Measurements from ENCODE around the gene HSD17B8.

- no peak for TF ChIP-seq YY1 (IDR thresholded peaks at IDR 0.05; ENCODE audit: low read depth)
- TF ChIP-seq, protein P1, sequence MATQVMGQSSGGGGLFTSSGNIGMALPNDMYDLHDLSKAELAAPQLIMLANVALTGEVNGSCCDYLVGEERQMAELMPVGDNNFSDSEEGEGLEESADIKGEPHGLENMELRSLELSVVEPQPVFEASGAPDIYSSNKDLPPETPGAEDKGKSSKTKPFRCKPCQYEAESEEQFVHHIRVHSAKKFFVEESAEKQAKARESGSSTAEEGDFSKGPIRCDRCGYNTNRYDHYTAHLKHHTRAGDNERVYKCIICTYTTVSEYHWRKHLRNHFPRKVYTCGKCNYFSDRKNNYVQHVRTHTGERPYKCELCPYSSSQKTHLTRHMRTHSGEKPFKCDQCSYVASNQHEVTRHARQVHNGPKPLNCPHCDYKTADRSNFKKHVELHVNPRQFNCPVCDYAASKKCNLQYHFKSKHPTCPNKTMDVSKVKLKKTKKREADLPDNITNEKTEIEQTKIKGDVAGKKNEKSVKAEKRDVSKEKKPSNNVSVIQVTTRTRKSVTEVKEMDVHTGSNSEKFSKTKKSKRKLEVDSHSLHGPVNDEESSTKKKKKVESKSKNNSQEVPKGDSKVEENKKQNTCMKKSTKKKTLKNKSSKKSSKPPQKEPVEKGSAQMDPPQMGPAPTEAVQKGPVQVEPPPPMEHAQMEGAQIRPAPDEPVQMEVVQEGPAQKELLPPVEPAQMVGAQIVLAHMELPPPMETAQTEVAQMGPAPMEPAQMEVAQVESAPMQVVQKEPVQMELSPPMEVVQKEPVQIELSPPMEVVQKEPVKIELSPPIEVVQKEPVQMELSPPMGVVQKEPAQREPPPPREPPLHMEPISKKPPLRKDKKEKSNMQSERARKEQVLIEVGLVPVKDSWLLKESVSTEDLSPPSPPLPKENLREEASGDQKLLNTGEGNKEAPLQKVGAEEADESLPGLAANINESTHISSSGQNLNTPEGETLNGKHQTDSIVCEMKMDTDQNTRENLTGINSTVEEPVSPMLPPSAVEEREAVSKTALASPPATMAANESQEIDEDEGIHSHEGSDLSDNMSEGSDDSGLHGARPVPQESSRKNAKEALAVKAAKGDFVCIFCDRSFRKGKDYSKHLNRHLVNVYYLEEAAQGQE (IDR thresholded peaks at IDR 0.05; ENCODE audit: low read depth), result no peak
- no peak for TF ChIP-seq FOXM1 (IDR thresholded peaks at IDR 0.05; ENCODE audit: borderline replicate concordance, low read depth)
- no peak for TF ChIP-seq MAX (IDR thresholded peaks at IDR 0.05)
- no peak for TF ChIP-seq CEBPB (IDR thresholded peaks at IDR 0.05)
- no peak for TF ChIP-seq EP300 (IDR thresholded peaks at IDR 0.05; ENCODE audit: borderline replicate concordance)
- TF ChIP-seq ZBTB7A (IDR thresholded peaks at IDR 0.05; ENCODE audit: low read depth), result no peak
- no peak for TF ChIP-seq RAD21 (IDR thresholded peaks at IDR 0.05; ENCODE audit: low read depth)
- no peak for TF ChIP-seq TAF1 (IDR thresholded peaks at IDR 0.05; ENCODE audit: low read depth)
Observed at GRCh38 chr6:33171880-33172687, 32.4 kb upstream of the HSD17B8 start.
